ENCODE measurements around the gene MMP1. TPM values are rescaled to one million over a fixed set of nuclear protein-coding genes. Genes with fewer than 3 reads are reported as not detected.

Gene MMP1
- total RNA-seq, 4 donors from 2014 or later: not detected

DNA sequence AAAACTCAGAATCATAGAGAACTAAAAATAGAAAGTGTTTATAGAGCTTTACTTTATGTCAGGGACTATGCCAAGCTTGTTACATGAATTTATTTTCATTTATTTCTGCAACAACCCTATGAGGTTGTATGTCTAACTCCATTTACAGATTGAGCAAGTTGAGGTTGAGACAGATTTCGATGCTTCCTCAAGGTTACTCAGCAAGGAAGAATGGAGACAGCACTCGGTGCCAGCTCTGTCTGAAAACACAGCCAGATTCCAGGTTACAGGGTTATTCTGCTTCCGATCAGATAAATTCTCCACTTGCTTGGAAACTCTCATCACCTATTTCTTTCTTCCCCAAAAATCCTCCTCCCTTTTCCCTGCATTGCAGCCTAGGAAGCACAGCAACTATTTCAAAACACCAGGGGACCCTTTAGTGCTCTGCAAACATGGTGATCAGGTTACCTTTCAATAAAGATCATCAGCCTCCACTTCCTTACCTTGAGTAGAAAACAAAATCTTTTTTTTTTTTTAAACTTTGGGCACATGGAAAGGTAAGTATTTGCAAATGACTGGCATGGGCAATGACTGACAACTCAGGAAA lies 38.4 kb upstream of the MMP1 start:
- TF ChIP-seq CTCF (IDR thresholded peaks at IDR 0.05): no peak
- ATAC-seq (ENCODE audit: low FRiP score) (no peak), DNase-seq (ENCODE audit: low spot score) (no peak)

DNA sequence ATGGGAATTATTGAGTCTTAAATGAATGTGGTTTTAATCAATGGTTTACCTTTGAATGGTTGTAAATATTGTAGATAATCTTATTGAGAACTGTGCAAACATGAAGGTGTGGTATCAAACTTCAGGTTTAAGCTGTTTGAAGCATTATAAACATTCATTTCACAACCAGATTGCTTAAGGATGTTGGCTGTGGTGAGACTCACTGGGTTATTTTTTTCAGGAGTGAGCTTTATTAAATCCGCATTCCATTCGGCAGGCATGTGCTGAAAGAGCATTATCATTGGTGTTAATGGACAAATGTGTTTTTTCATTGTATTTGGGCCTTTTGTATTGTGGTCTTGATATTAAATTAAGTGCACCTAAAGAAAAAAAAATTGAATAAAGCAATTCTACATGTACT lies 35.8 kb upstream of the MMP1 start:
- ATAC-seq (ENCODE audit: low FRiP score): no peak
- no peak for DNase-seq (ENCODE audit: low spot score)
- TF ChIP-seq CTCF (IDR thresholded peaks at IDR 0.05): no peak

GRCh38 chr11:102832612-102833011 lies 34.7 kb upstream of the MMP1 start:
- ATAC-seq (ENCODE audit: low FRiP score) (no peak), DNase-seq (ENCODE audit: low spot score) (no peak)
- no peak for TF ChIP-seq CTCF (IDR thresholded peaks at IDR 0.05)

DNA sequence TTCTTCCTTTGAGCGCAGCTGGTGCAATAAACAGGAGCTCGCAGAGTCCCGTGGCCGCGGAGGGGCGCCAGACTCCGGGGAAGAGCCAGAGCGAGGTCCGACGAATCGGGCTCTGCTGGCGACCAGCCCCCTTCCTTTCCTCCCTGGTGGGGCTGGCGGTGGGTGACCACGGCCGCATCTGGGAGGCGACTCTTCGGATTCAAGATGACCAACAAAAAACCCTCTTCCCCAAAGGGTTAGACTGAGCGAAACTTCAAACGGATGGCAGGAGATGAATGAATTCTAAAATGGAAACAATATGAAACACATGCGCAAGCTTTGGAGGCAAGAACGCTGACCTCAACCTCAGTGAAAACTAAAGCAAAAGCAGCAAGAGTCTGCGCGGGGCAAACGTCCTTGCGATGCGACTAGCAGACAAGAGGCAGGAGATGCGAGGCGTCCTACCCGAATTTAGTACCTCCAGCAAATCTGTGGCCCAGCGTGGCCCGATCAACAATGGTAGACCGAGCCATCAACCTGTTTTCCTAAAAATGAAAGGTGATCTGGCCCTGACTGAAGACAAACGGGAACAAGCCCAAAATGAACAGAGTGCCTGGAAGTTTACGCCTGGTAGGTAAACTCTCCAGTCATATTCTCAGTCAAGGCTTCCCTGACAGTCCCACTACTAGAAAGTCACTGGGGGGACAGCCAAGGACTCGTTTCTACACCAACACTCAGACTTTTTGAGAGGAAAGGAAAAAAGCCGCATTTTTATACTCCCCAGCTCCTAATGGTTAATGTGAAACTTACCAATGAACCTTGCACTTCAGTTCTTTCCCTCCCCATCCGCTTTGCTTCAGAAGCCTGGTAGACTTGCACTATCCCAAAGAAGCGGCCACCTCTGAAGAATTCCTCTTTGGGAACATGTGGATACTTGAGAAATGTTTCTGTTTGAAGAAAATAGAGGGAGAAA lies 33.8 kb upstream of the MMP1 start:
- no peak for TF ChIP-seq CTCF (IDR thresholded peaks at IDR 0.05)
- no peak for ATAC-seq (ENCODE audit: low FRiP score)
- DNase-seq (ENCODE audit: low spot score): no peak

- TF ChIP-seq CTCF (IDR thresholded peaks at IDR 0.05): no peak
- no peak for DNase-seq (ENCODE audit: low spot score)
- ATAC-seq (ENCODE audit: low FRiP score): no peak
Measured at GRCh38 chr11:102831128-102831488, 33.1 kb upstream of the MMP1 start.

- no peak for DNase-seq (ENCODE audit: low spot score)
- no peak for ATAC-seq (ENCODE audit: low FRiP score)
- TF ChIP-seq CTCF (IDR thresholded peaks at IDR 0.05): no peak
Measured at GRCh38 chr11:102830001-102830727, 32.2 kb upstream of the MMP1 start.
